Immature natural killer cell (primary cell): ENCODE results near the gene ERGIC2. TPM values are rescaled to one million over a fixed set of nuclear protein-coding genes. Genes with fewer than 3 reads are reported as not detected.

Source experiments
- DNase-seq, 3 donors: peaks; one replicate each; pipeline ENCODE4 v3.0.0; 2022; ENCODE audit warnings: mixed read lengths in 1 of 3
- H3K27ac Mint-ChIP-seq, 6 donors: one replicate each; pipeline ENCODE4 v1.8.0; 2020; ENCODE audit warnings: mixed read lengths in 6 of 6, mild to moderate bottlenecking in 5 of 6, inconsistent platforms in 4 of 6, moderate library complexity in 3 of 6
- H3K27me3 Mint-ChIP-seq, 3 donors: one replicate each; pipeline ENCODE4 v1.8.0; 2020 to 2021; ENCODE audit warnings: low read depth in 3 of 3, mild to moderate bottlenecking in 3 of 3, mixed read lengths in 3 of 3, moderate library complexity in 3 of 3, inconsistent platforms in 1 of 3
- H3K36me3 Mint-ChIP-seq, 3 donors: one replicate each; pipeline ENCODE4 v1.8.0; 2020; ENCODE audit warnings: mixed read lengths in 3 of 3, inconsistent platforms in 2 of 3, mild to moderate bottlenecking in 2 of 3
- H3K4me1 Mint-ChIP-seq, 2 donors: one replicate each; pipeline ENCODE4 v1.8.0; 2020; ENCODE audit warnings: inconsistent platforms in 2 of 2, mild to moderate bottlenecking in 2 of 2, mixed read lengths in 2 of 2, moderate library complexity in 1 of 2
- H3K4me3 Mint-ChIP-seq, 5 donors: one replicate each; pipeline ENCODE4 v1.8.0; 2020; ENCODE audit warnings: mild to moderate bottlenecking in 5 of 5, mixed read lengths in 5 of 5, inconsistent platforms in 3 of 5, moderate library complexity in 3 of 5
- H3K9me3 Mint-ChIP-seq, 6 donors: one replicate each; pipeline ENCODE4 v1.8.0; 2020; ENCODE audit warnings: mild to moderate bottlenecking in 6 of 6, mixed read lengths in 6 of 6, inconsistent platforms in 4 of 6, moderate library complexity in 3 of 6
- polyA plus RNA-seq, 3 donors: library from polyadenylated mRNA; unstranded; fragments of 300-500 nt; fragmentation: Illumina TruSeq; gene quantifications; one replicate each; pipeline ENCODE4 v1.2.3, GENCODE V29; 2021

The ERGIC2 gene
- polyA plus RNA-seq, 3 donors from 2014 or later, result 37.5 to 71.3 (median 40.2) TPM

DNA sequence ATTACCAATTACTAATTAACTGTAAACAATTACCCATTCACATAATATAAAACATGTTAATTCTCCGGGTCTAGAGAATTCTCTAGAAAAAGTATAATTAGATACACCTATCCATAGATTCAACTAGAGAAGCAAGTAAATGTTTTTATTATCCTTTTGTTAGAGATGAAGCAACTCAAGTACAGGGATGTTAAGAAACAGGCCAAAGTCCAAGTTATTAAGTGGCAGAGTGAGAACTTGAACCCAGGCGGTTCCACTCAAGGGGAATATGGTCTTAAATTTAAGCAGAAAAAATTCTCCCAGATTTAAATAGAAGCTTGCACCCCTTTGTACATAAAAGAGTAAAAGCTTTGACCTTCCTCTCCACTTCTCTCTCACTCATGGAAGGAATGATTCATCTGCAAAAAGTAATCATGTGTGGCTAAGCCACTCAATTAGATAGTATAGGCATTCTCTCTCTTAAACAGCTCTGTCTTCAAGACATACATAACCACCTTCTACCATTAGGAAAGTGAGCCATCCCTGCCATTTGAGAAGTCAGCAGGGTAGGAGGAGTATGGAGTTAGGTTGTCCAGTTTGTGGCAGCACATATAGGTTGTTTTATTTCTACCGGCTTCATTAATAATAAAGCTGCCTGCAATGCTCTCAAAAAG is 34.1 kb downstream of the ERGIC2 start:
- Mint-ChIP-seq H3K27ac (peak overlapping the region in 1 of 6 donors; percentile 17), H3K4me1 (no peaks in the 10 kb centered on the region), H3K27me3 (no peaks in the 10 kb centered on the region), H3K4me3 (no peak overlapping the region), H3K36me3 (peaks cover 10 to 37% (median 29%) of the 10 kb centered on the region in 3 donors), H3K9me3 (no peaks in the 10 kb centered on the region)
- DNase-seq, result no peak

DNA sequence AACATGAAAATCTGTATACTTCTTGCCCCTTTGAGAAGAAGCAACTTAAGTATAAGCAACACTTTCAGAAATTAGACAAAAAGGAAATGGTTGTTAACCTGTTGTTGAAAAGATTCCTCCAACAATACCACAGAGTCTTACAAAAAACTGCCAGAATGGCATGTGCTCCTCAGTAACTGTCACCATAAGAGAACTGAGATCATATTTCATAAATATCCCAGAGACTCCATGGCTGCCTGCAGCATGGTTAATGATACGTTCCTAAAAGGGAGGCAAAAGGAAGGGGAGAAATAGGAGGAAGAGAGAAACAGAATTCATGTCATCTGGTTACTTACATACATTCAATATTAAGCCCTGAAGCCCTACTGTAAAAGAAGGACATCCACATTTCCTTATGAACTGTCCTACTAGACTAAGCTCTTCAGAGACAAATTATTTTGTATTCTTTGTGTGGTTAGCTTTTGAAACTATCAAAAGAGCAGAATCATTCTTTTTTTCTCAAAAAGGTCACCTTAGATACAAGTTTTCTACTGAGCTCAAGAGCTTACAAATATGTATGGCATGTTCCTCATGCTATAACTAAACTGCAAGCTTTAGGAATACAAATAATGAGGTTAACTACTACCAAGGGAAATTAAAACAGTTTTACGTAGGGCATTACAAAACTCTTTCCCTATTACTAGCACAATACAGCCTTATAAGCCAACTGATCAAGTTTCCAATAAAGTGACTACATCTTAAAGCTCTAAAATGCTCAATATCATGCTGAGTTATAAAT is 37.8 kb downstream of the ERGIC2 start:
- Mint-ChIP-seq H3K4me1 (no peaks in the 10 kb centered on the region), H3K27me3 (no peaks in the 10 kb centered on the region), H3K36me3 (peaks cover 24 to 39% (median 33%) of the 10 kb centered on the region in 3 donors), H3K4me3 (no peak overlapping the region), H3K9me3 (no peaks in the 10 kb centered on the region), H3K27ac (peak overlapping the region in 1 of 6 donors; percentile 50)
- DNase-seq, result no peak

DNA sequence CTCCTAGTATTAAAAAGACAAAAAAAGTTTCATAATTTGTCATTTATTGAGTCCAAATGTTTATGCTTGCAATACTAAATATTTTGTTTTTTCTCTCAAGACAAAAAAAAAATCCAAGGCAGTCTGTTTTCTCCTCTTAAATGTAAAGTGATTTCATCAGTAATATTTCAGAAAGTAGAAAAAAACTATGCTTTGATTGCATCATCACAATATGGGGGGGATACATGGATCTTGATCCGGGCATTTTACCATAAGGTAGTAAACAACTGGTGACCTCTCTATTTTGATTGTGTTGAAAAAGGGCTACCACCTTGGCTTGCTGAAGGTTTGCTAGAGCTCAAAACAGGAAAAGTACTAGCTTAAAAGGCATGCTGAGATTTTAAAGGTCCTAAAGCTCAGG is 43.6 kb downstream of the ERGIC2 start:
- DNase-seq, result no peak
- Mint-ChIP-seq H3K4me1 (no peaks in the 10 kb centered on the region), H3K27ac (no peak overlapping the region), H3K36me3 (peaks cover 8 to 17% (median 16%) of the 10 kb centered on the region in 3 donors), H3K27me3 (no peaks in the 10 kb centered on the region), H3K9me3 (no peaks in the 10 kb centered on the region), H3K4me3 (no peak overlapping the region)

DNA sequence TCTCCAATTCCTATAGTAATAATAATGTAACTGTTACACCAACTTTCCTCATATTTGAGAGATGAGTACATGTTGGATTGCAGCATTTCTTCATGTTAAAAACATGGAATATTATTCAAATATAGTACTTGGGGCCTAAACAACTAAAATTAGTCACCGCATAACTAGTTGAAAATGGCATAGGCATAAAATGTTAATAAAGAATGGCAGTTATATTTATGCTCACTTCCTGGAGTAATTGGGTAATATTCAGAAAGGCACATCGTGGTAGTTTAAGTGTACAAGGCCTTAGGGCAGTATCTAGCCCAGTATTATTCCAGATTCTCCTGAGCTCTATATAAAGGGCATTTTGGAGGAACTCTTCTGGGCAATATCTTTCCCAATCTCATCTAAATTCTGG is 46.0 kb downstream of the ERGIC2 start:
- H3K27ac Mint-ChIP-seq, result no peak overlapping the region
- no peaks in the 10 kb centered on the region for H3K27me3 Mint-ChIP-seq
- peaks cover 0 to 5% (median 5%) of the 10 kb centered on the region in 3 donors for H3K36me3 Mint-ChIP-seq
- no peak for DNase-seq
- no peak overlapping the region for H3K4me3 Mint-ChIP-seq
- no peaks in the 10 kb centered on the region for H3K9me3 Mint-ChIP-seq
- H3K4me1 Mint-ChIP-seq, result no peaks in the 10 kb centered on the region

DNA sequence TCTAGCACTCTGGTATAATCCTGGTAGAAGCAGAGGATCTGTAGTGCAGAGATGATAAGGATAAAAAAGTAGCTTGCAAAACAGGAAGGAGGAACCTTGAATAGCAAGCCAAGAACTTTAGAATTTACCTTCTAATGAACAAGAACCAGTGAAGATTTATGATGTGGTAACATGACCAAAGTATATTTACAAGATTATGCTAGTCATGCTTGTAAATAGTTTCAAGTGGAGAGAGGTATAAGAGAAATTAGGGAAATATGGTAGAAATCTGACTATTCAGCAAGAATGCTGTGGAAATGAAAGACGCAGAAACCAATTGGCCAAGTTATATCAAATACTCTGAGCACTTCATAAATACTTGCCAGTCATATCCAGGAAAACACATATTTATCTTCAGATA is 47.8 kb downstream of the ERGIC2 start:
- H3K9me3 Mint-ChIP-seq, result no peaks in the 10 kb centered on the region
- peaks cover 0 to 3% (median 0%) of the 10 kb centered on the region in 3 donors for H3K36me3 Mint-ChIP-seq

DNA sequence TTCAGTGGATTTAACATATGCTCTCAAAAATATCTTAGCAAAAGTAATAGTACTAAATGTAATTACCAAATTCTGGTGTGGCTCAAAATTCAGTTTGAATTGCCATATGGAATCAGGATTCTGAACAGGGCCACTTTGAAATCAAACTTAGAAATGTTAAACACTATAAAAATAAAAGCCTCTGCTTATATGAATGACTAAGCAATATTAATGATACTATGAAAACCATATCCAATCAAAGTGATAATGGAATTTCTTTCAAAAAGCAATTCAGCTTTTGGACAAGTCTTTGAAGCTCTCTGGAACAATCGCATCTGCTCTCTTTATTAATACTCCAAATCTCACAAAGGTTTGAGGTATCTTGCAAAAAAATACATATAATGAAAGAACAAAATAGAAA is 51.6 kb downstream of the ERGIC2 start:
- Mint-ChIP-seq H3K4me3 (no peak overlapping the region), H3K27ac (no peak overlapping the region), H3K4me1 (no peaks in the 10 kb centered on the region), H3K9me3 (peaks cover 0 to 3% (median 0%) of the 10 kb centered on the region in 6 donors), H3K36me3 (peaks cover 0 to 8% (median 4%) of the 10 kb centered on the region in 3 donors), H3K27me3 (no peaks in the 10 kb centered on the region)
- no peak for DNase-seq

More for the DNA sequence above, 47.8 kb downstream of the ERGIC2 start:
- Mint-ChIP-seq H3K27ac (no peak overlapping the region), H3K4me1 (no peaks in the 10 kb centered on the region), H3K27me3 (no peaks in the 10 kb centered on the region), H3K4me3 (no peak overlapping the region)
- no peak for DNase-seq

DNA sequence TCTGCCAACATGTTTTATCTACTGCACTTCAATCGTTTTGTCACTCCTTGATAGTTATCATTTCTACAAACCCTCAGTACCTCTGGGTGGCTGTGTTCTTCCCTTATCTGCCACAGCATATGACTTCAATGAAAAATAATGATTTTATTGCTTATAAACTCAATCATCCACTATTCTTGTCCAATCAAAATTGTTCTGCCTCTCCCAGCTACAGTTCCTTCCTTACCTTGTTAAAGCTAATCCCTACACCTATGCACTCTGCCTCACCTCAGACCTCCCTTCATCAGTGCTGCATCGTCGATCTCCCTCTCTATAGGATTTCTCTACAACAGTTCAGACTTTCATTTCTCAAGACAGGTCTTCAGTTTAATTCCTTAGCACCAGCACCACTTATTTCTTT is 58.8 kb downstream of the ERGIC2 start:
- peaks cover 7 to 20% (median 9%) of the 10 kb centered on the region in 3 donors for H3K36me3 Mint-ChIP-seq
- H3K4me1 Mint-ChIP-seq, result peaks cover 10 to 11% of the 10 kb centered on the region in 2 donors
- H3K4me3 Mint-ChIP-seq, result no peak overlapping the region
- H3K9me3 Mint-ChIP-seq, result peaks cover 0 to 3% (median 0%) of the 10 kb centered on the region in 6 donors
- H3K27ac Mint-ChIP-seq, result no peak overlapping the region
- no peak for DNase-seq
- no peaks in the 10 kb centered on the region for H3K27me3 Mint-ChIP-seq

DNA sequence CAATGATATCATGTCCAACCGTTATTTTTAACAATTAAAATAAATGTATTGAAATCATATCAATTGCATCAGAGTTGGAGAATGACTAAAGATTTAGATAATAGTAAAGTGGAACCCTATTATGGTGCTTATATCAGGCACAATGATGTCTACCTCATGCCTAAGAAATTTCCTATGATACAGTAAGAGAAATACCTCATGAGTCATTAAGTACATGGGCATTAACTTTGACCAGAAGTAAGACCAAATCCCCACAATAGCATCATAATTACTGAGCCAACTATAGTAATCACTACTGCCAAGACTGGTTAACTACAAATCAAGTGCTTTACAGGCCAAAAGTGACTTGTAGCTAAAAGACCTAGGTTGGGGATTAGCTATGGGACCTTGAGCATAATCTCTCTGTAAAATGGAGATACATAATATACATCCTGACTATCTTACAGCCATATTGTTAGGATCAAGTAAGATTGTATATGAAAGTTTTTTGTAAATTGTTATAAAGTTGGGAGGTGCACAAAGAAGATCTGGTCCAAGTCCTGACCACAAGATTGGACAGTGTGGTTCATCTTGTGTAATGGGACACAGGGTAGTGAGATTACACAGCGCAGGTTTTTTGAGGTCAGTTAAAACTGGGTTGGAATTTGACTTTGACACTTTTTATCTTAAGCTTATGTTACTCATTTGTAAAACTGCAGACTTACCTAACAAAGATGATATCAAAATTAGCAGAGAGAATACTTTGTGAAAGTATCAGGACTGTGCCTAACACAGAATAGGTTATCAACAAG is 60.5 kb downstream of the ERGIC2 start:
- DNase-seq, result no peak
- peaks cover 0 to 3% (median 0%) of the 10 kb centered on the region in 6 donors for H3K9me3 Mint-ChIP-seq
- H3K36me3 Mint-ChIP-seq, result peaks cover 7 to 18% (median 7%) of the 10 kb centered on the region in 3 donors
- no peak overlapping the region for H3K4me3 Mint-ChIP-seq
- peaks cover 11 to 19% of the 10 kb centered on the region in 2 donors for H3K4me1 Mint-ChIP-seq
- H3K27ac Mint-ChIP-seq, result no peak overlapping the region
- H3K27me3 Mint-ChIP-seq, result no peaks in the 10 kb centered on the region

DNA sequence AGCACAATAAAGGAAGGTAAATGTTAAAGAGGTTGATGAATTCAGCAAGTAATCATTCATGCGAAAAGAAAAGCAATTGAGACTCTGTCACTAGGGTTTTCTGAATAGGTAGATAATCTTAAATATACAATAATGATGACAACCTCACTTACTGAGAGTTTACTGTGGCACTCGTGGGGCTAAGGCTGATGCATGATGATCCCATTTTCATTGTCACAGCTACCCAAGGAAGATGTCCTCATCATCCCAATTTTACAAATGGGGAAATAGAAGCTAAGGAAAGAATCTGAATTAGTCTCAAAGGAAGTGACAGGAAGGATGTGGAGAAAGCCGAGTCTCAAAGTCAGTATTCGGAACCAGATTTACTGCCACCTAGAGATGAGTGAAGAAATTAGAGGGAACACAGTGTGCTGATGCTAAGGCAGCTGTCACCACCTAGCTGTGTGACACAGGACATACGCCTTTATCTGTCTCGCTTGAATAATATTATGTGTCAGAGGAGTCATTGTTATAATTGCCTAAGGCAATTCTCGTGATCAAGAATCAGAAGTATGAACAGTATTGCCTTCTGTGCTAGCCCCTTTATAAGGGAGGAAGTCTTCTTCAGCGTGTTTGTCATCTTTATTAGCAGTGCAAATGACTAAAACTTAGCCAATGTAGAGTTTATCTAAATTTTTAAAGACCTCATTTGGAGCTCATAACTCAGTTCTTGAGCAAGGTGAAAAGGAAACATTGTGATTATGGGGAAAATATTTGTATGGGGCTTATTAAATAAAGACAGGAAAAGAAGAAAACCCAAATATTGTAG is 63.2 kb downstream of the ERGIC2 start:
- H3K27me3 Mint-ChIP-seq, result peaks cover 0 to 2% (median 0%) of the 10 kb centered on the region in 3 donors
- peak; percentile 23 to 52 (median 45) for DNase-seq
- peaks cover 11 to 19% of the 10 kb centered on the region in 2 donors for H3K4me1 Mint-ChIP-seq
- H3K4me3 Mint-ChIP-seq, result peak overlapping the region in 1 of 5 donors; percentile 16
- no peaks in the 10 kb centered on the region for H3K9me3 Mint-ChIP-seq
- peaks cover 0 to 5% (median 0%) of the 10 kb centered on the region in 3 donors for H3K36me3 Mint-ChIP-seq
- H3K27ac Mint-ChIP-seq, result no peak overlapping the region

DNA sequence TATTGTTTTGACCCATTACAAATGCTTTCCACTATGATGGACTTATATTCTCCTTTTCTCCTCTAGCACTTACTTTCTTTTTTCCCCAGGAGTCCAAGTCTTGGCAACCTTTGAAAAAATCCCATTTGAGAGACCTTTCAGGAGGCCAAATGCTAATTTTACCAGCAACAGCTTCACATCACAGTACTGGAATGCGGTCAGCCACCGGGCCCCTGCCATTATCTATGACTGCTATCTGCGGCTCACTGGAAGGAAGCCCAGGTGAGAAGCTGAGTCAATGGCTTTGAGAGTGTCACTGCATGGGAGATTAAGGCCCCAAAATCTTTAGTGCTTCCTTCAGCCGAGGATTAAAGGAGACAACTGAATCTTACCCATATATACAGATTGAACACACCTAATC is 64.2 kb downstream of the ERGIC2 start:
- DNase-seq, result no peak
- H3K9me3 Mint-ChIP-seq, result no peaks in the 10 kb centered on the region
- H3K36me3 Mint-ChIP-seq, result no peaks in the 10 kb centered on the region
- H3K27ac Mint-ChIP-seq, result no peak overlapping the region
- no peak overlapping the region for H3K4me3 Mint-ChIP-seq
- H3K27me3 Mint-ChIP-seq, result peaks cover 0 to 2% (median 0%) of the 10 kb centered on the region in 3 donors
- H3K4me1 Mint-ChIP-seq, result peaks cover 11 to 19% of the 10 kb centered on the region in 2 donors

DNA sequence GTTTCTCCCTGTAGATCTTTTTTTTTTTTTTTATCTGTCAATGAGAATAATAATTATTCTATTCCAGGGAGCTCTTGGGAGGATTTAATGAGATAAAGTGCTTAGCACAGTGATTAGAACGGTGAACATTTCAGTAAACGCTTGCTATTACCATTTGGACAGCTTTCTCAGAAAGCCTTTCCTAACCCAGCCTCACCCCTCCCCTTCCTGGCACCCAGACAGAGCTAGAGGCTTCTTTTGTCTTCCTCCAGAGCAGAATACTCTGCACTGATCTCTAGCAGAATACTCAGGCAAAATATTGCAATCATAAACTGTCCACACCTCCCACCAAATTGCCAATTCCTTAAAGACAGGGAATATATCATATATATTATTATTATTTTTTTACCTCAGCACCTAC is 66.6 kb downstream of the ERGIC2 start:
- H3K27ac Mint-ChIP-seq, result no peak overlapping the region
- peaks cover 0 to 2% (median 0%) of the 10 kb centered on the region in 3 donors for H3K27me3 Mint-ChIP-seq
- H3K4me3 Mint-ChIP-seq, result no peak overlapping the region

DNA sequence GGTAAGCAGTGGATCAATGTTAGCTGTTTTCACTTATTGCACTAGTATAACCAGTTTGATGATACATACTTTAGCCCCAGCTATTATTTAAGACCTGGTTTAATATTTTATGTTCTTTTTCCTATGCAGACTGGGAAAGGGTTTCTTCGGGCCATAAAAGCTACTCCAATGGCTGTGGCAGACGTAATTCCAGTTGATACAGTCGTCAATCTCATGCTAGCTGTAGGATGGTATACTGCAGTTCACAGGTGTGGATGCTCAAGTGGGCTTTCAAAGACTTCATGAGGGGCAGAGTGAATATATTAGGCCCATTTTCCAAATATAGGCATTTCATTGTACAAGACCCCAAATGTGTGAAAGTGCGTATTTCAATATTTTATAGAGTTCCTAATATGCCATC is 70.1 kb downstream of the ERGIC2 start:
- no peaks in the 10 kb centered on the region for H3K4me1 Mint-ChIP-seq
- no peaks in the 10 kb centered on the region for H3K36me3 Mint-ChIP-seq
- H3K9me3 Mint-ChIP-seq, result no peaks in the 10 kb centered on the region
- DNase-seq, result no peak
- no peak overlapping the region for H3K27ac Mint-ChIP-seq
- peaks cover 0 to 2% (median 0%) of the 10 kb centered on the region in 3 donors for H3K27me3 Mint-ChIP-seq
- no peak overlapping the region for H3K4me3 Mint-ChIP-seq

More for the DNA sequence above, 66.6 kb downstream of the ERGIC2 start:
- DNase-seq, result no peak
- Mint-ChIP-seq H3K4me1 (peaks cover 11 to 19% of the 10 kb centered on the region in 2 donors), H3K9me3 (no peaks in the 10 kb centered on the region), H3K36me3 (no peaks in the 10 kb centered on the region)

DNA sequence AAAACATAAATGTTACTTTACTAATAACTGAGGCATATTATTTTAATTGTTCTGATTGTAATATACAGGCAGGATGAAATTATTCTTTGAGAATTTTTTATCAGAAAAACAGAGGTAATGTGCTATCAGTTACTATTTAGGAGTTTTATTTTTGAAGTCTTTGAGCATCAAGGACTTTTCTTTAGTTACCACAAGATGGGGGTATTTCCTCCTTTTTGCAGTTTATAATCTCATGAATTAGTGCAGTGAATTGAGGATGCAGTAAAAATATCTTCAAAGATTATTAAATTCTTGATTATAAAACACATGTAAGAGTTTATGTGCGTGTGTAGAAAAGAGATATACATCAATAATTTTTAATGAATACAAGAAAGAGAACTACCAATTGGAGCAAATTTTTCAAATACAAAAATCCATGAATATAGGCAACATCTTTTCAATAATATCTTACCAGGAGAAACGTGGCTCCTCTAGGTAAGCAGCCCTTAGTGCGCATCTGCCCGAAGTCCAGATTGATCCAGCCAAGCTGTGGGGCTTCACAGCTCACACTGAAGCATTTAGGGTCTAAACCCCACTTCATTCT is 71.6 kb downstream of the ERGIC2 start:
- Mint-ChIP-seq H3K4me3 (no peak overlapping the region), H3K36me3 (no peaks in the 10 kb centered on the region), H3K27me3 (peaks cover 0 to 2% (median 0%) of the 10 kb centered on the region in 3 donors), H3K9me3 (no peaks in the 10 kb centered on the region), H3K27ac (no peak overlapping the region), H3K4me1 (no peaks in the 10 kb centered on the region)
- DNase-seq, result no peak
